ENCODE results near the gene DNAJC30. TPM values are rescaled to one million over a fixed set of nuclear protein-coding genes. Genes with fewer than 3 reads are reported as not detected.

DNAJC30 gene
- total and polyA plus RNA-seq, 2 donors from 2014 or later: 15.0 to 28.6 TPM

- no peak overlapping the region for H3K27ac ChIP-seq (ENCODE audit: low read depth in 2 of 2, low read length in 2 of 2)
- DNase-seq: no peak
- H3K4me3 ChIP-seq (ENCODE audit: low read length in 3 of 3): no peak overlapping the region
- peaks cover 0 to 5% (median 0%) of the 10 kb centered on the region in 3 donors for H3K9me3 ChIP-seq (ENCODE audit: control insufficient read depth in 2 of 3, insufficient read depth in 1 of 3, low read length in 3 of 3)
- H3K9ac ChIP-seq (ENCODE audit: low read length in 3 of 3): no peak overlapping the region
- no peaks in the 10 kb centered on the region for H3K36me3 ChIP-seq (ENCODE audit: control insufficient read depth in 2 of 3, insufficient read depth in 3 of 3, low read length in 3 of 3)
- no peak for TF ChIP-seq CTCF (IDR thresholded peaks at IDR 0.05; ENCODE audit: borderline replicate concordance, extremely low read depth, insufficient read depth)
- H3K27me3 ChIP-seq (ENCODE audit: control insufficient read depth, insufficient read depth, low read length): no peaks in the 10 kb centered on the region
- no peaks in the 10 kb centered on the region for H3K4me1 ChIP-seq (ENCODE audit: control insufficient read depth in 2 of 3, insufficient read depth in 2 of 3, low read depth in 1 of 3, low read length in 3 of 3)
- intact Hi-C loops (cut with DNase I): no loop called here
- FAIRE-seq: no peak
Measured at GRCh38 chr7:73642834-73643233, 40.4 kb downstream of the DNAJC30 start.

GRCh38 chr7:73638911-73639310 is 44.3 kb downstream of the DNAJC30 start:
- FAIRE-seq (no peak), DNase-seq (no peak)
- no peaks in the 10 kb centered on the region for H3K27me3 ChIP-seq (ENCODE audit: control insufficient read depth, insufficient read depth, low read length)
- TF ChIP-seq CTCF (IDR thresholded peaks at IDR 0.05; ENCODE audit: borderline replicate concordance, extremely low read depth, insufficient read depth): no peak
- H3K9me3 ChIP-seq (ENCODE audit: control insufficient read depth in 2 of 3, insufficient read depth in 1 of 3, low read length in 3 of 3): peaks cover 0 to 5% (median 0%) of the 10 kb centered on the region in 3 donors
- intact Hi-C loops (cut with DNase I): no loop called here
- no peaks in the 10 kb centered on the region for H3K4me1 ChIP-seq (ENCODE audit: control insufficient read depth in 2 of 3, insufficient read depth in 2 of 3, low read depth in 1 of 3, low read length in 3 of 3)
- no peak overlapping the region for H3K9ac ChIP-seq (ENCODE audit: low read length in 3 of 3)
- H3K36me3 ChIP-seq (ENCODE audit: control insufficient read depth in 2 of 3, insufficient read depth in 3 of 3, low read length in 3 of 3): no peaks in the 10 kb centered on the region
- H3K27ac ChIP-seq (ENCODE audit: low read depth in 2 of 2, low read length in 2 of 2): no peak overlapping the region
- no peak overlapping the region for H3K4me3 ChIP-seq (ENCODE audit: low read length in 3 of 3)

GRCh38 chr7:73635428-73636200 is 47.6 kb downstream of the DNAJC30 start:
- H3K27ac ChIP-seq (ENCODE audit: low read depth in 2 of 2, low read length in 2 of 2): no peak overlapping the region
- FAIRE-seq: no peak
- no peak overlapping the region for H3K9ac ChIP-seq (ENCODE audit: low read length in 3 of 3)
- no peaks in the 10 kb centered on the region for H3K36me3 ChIP-seq (ENCODE audit: control insufficient read depth in 2 of 3, insufficient read depth in 3 of 3, low read length in 3 of 3)
- no peak for TF ChIP-seq CTCF (IDR thresholded peaks at IDR 0.05; ENCODE audit: borderline replicate concordance, extremely low read depth, insufficient read depth)
- H3K27me3 ChIP-seq (ENCODE audit: control insufficient read depth, insufficient read depth, low read length): no peaks in the 10 kb centered on the region
- intact Hi-C loops (cut with DNase I): no loop called here
- DNase-seq: no peak
- H3K4me3 ChIP-seq (ENCODE audit: low read length in 3 of 3): no peak overlapping the region
- H3K9me3 ChIP-seq (ENCODE audit: control insufficient read depth in 2 of 3, insufficient read depth in 1 of 3, low read length in 3 of 3): no peaks in the 10 kb centered on the region
- no peaks in the 10 kb centered on the region for H3K4me1 ChIP-seq (ENCODE audit: control insufficient read depth in 2 of 3, insufficient read depth in 2 of 3, low read depth in 1 of 3, low read length in 3 of 3)

All from kidney (tissue), 14 donors.